Fibroblast of lung (primary cell): ENCODE data around the gene CYYR1.

Source experiments
- CTCF ChIP-seq, 2 donors: IDR thresholded peaks in 1 of 2; conservative IDR thresholded peaks in 1 of 2; 1 replicate in 1 of 2; 2 replicates in 1 of 2; pipeline ENCODE4 v1.5.1; 2011 to 2012; ENCODE audit warnings: low read length in 2 of 2, control low read depth in 1 of 2, inconsistent platforms in 1 of 2, low read depth in 1 of 2, mild to moderate bottlenecking in 1 of 2
- EZH2 ChIP-seq: IDR thresholded peaks from 2 replicates; pipeline ENCODE4 v1.5.1; 2012; ENCODE audit warnings: low read length, control low read depth, mild to moderate bottlenecking; ENCODE audit errors: missing control alignments

- TF ChIP-seq CTCF (conservative IDR thresholded peaks at IDR 0.05 in 1 of 2, IDR thresholded peaks at IDR 0.05 in 1 of 2; ENCODE audit: low read depth in 1 of 2, low read length in 2 of 2) (no peak), EZH2 (peak; percentile 49)
These were observed at the start of gene CYYR1 for GRCh38 chr21:26572702-26573381.
